OCI-LY3 (cell line): ENCODE measurements around the gene DLX3.

Source experiments
- EZH2phosphoT487 ChIP-seq: fragments of 200-600 bp; shearing (Covaris generic); IDR thresholded peaks from 2 replicates; pipeline ENCODE4 v1.6.1; 2018; ENCODE audit warnings: antibody characterized with exemption, mixed run types, low read depth
- TF ChIP-seq, protein P1 (sequence below): fragments of 200-600, 300-600 bp; sonication (generic); IDR thresholded peaks from 2 replicates; pipeline ENCODE4 v1.5.1; 2014; ENCODE audit warnings: antibody characterized with exemption, low read length, low read depth

GRCh38 chr17:49996121-49996494, 1.1 kb upstream of the DLX3 start:
- TF ChIP-seq, protein P1, sequence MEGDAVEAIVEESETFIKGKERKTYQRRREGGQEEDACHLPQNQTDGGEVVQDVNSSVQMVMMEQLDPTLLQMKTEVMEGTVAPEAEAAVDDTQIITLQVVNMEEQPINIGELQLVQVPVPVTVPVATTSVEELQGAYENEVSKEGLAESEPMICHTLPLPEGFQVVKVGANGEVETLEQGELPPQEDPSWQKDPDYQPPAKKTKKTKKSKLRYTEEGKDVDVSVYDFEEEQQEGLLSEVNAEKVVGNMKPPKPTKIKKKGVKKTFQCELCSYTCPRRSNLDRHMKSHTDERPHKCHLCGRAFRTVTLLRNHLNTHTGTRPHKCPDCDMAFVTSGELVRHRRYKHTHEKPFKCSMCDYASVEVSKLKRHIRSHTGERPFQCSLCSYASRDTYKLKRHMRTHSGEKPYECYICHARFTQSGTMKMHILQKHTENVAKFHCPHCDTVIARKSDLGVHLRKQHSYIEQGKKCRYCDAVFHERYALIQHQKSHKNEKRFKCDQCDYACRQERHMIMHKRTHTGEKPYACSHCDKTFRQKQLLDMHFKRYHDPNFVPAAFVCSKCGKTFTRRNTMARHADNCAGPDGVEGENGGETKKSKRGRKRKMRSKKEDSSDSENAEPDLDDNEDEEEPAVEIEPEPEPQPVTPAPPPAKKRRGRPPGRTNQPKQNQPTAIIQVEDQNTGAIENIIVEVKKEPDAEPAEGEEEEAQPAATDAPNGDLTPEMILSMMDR: no peak
- TF ChIP-seq EZH2phosphoT487: no peak
